IMR-90 (cell line): Measurements from ENCODE around the gene TNNC1. TPM values are rescaled to one million over a fixed set of nuclear protein-coding genes. Genes with fewer than 3 reads are reported as not detected.

Experiments
- ATAC-seq: fragments of 200-7000 bp; cut with Tn5 transposase; 2 replicates; pipeline ENCODE4 v1.9.1; 2020; ENCODE audit warnings: low read depth, mild to moderate bottlenecking, moderate library complexity
- BruUV-seq: library from RNA; stranded (reverse); fragments of 400-500 nt; replicated peaks from 2 replicates; lab custom pipeline; 2021; lab: Mats Ljungman, UMichigan
- CTCF ChIA-PET: fragments of 300-600 bp; formaldehyde crosslinking; extraction: SDS; loops from one replicate; lab custom pipeline; 2021; ENCODE audit warnings: antibody characterized with exemption; lab: Yijun Ruan, JAX
- POLR2A ChIA-PET: fragments of 300-600 bp; sonication (Branson Sonifier 250); formaldehyde crosslinking; loops from one replicate; lab custom pipeline; 2022; ENCODE audit warnings: antibody characterized with exemption; ENCODE audit not compliant: unreplicated experiment; lab: Charles Lee
- DNase-seq: peaks from one replicate; pipeline ENCODE4 v3.0.0; 2013
- H2AFZ ChIP-seq: replicated peaks from 2 replicates; pipeline ENCODE3; 2013; ENCODE audit warnings: low read length, mild to moderate bottlenecking; ENCODE audit not compliant: poor library complexity
- H2AK5ac ChIP-seq: 2 replicates; pipeline ENCODE4 v1.6.1; 2013; ENCODE audit warnings: low read depth, low read length, inconsistent platforms
- H2AK9ac ChIP-seq: replicated peaks from 2 replicates; pipeline ENCODE3; 2013; ENCODE audit warnings: mild to moderate bottlenecking, low read depth, low read length, moderate library complexity; ENCODE audit not compliant: poor library complexity
- H2BK120ac ChIP-seq: 2 replicates; pipeline ENCODE4 v1.6.1; 2013; ENCODE audit warnings: low read depth, low read length, inconsistent platforms
- H2BK15ac ChIP-seq: 3 replicates; pipeline ENCODE4 v1.6.1; 2013; ENCODE audit warnings: low read depth, low read length, inconsistent platforms
- H2BK20ac ChIP-seq: 2 replicates; pipeline ENCODE4 v1.6.1; 2013; ENCODE audit warnings: low read depth, mild to moderate bottlenecking, inconsistent platforms, low read length, moderate library complexity
- H2BK5ac ChIP-seq: 2 replicates; pipeline ENCODE4 v1.6.1; 2013; ENCODE audit warnings: mild to moderate bottlenecking, low read depth, low read length, inconsistent platforms; ENCODE audit not compliant: poor library complexity, severe bottlenecking
- H3K14ac ChIP-seq: replicated peaks from 2 replicates; pipeline ENCODE4 v1.6.1; 2013; ENCODE audit warnings: low read depth, low read length, inconsistent platforms
- H3K18ac ChIP-seq: 2 replicates; pipeline ENCODE4 v1.6.1; 2013; ENCODE audit warnings: low read depth, low read length, control low read depth
- H3K23ac ChIP-seq: 2 replicates; pipeline ENCODE4 v1.6.1; 2013; ENCODE audit warnings: low read depth, low read length, inconsistent platforms
- H3K27ac ChIP-seq: 2 replicates; pipeline ENCODE4 v1.5.1; 2013; ENCODE audit warnings: mild to moderate bottlenecking, control low read depth, low read length; ENCODE audit not compliant: insufficient read depth
- H3K27me3 ChIP-seq: 2 replicates; pipeline ENCODE4 v1.6.1; 2013; ENCODE audit warnings: low read length; ENCODE audit not compliant: control insufficient read depth, insufficient read depth
- H3K36me3 ChIP-seq: 2 replicates; pipeline ENCODE4 v1.6.1; 2013; ENCODE audit warnings: low read length, mixed read lengths; ENCODE audit not compliant: control insufficient read depth, insufficient read depth
- H3K4ac ChIP-seq: 2 replicates; pipeline ENCODE4 v1.6.1; 2013; ENCODE audit warnings: low read depth, low read length, inconsistent platforms
- H3K4me1 ChIP-seq: 2 replicates; pipeline ENCODE4 v1.6.1; 2013; ENCODE audit warnings: low read length, mixed read lengths; ENCODE audit not compliant: control insufficient read depth, insufficient read depth
- H3K4me2 ChIP-seq: 2 replicates; pipeline ENCODE4 v1.6.1; 2013; ENCODE audit warnings: low read depth, mild to moderate bottlenecking, control low read depth, low read length, moderate library complexity
- H3K4me3 ChIP-seq: 2 replicates; pipeline ENCODE4 v1.5.1; 2013; ENCODE audit warnings: low read depth, mild to moderate bottlenecking, control low read depth, low read length, moderate library complexity; ENCODE audit not compliant: insufficient read depth
- H3K56ac ChIP-seq: 2 replicates; pipeline ENCODE4 v1.6.1; 2013; ENCODE audit warnings: low read length, inconsistent platforms; ENCODE audit not compliant: insufficient read depth; ENCODE audit errors: extremely low read depth
- H3K79me1 ChIP-seq, 2 experiments: 2 replicates each; pipeline ENCODE4 v1.6.1; 2013; ENCODE audit warnings: low read length in 2 of 2, inconsistent platforms in 1 of 2, low read depth in 1 of 2
- H3K9ac ChIP-seq: 2 replicates; pipeline ENCODE4 v1.6.1; 2013; ENCODE audit warnings: low read depth, low read length, control low read depth
- H3K9me1 ChIP-seq: 2 replicates; pipeline ENCODE4 v1.6.1; 2013; ENCODE audit warnings: low read length, inconsistent platforms; ENCODE audit not compliant: insufficient read depth
- H3K9me3 ChIP-seq: 2 replicates; pipeline ENCODE4 v1.6.1; 2013; ENCODE audit warnings: low read length; ENCODE audit not compliant: control insufficient read depth, insufficient read depth
- H4K20me1 ChIP-seq: 2 replicates; pipeline ENCODE4 v1.6.1; 2013; ENCODE audit warnings: low read length, inconsistent platforms; ENCODE audit not compliant: insufficient read depth
- H4K5ac ChIP-seq: 2 replicates; pipeline ENCODE4 v1.6.1; 2013; ENCODE audit warnings: mild to moderate bottlenecking, low read depth, low read length, control low read depth
- H4K8ac ChIP-seq, 2 experiments: 2 replicates each; pipeline ENCODE4 v1.6.1; 2013; ENCODE audit warnings: low read depth in 2 of 2, low read length in 2 of 2, control low read depth in 1 of 2, inconsistent platforms in 1 of 2
- H4K91ac ChIP-seq: 2 replicates; pipeline ENCODE4 v1.6.1; 2013; ENCODE audit warnings: low read depth, low read length, inconsistent platforms; ENCODE audit not compliant: insufficient read depth
- BHLHE40 ChIP-seq: fragments of 150-350 bp; IDR thresholded peaks from 2 replicates; pipeline ENCODE4 v1.6.1; 2016; ENCODE audit warnings: mild to moderate bottlenecking, low read depth, low read length
- CEBPB ChIP-seq: IDR thresholded peaks from 2 replicates; pipeline ENCODE4 v1.6.1; 2012; ENCODE audit warnings: low read depth, low read length, improper control_type of control experiment
- CHD1 ChIP-seq: IDR thresholded peaks from 2 replicates; pipeline ENCODE4 v1.6.1; 2012; ENCODE audit warnings: low read depth, low read length, improper control_type of control experiment
- FOS ChIP-seq: fragments of 150-350 bp; IDR thresholded peaks from 2 replicates; pipeline ENCODE4 v1.6.1; 2016; ENCODE audit warnings: low read depth, low read length
- MAFK ChIP-seq: IDR thresholded peaks from 2 replicates; pipeline ENCODE4 v1.6.1; 2012; ENCODE audit warnings: low read depth, low read length, improper control_type of control experiment
- MAZ ChIP-seq: IDR thresholded peaks from 2 replicates; pipeline ENCODE4 v1.6.1; 2012; ENCODE audit warnings: low read depth, mild to moderate bottlenecking, low read length, improper control_type of control experiment, moderate library complexity, borderline replicate concordance
- MXI1 ChIP-seq: IDR thresholded peaks from 2 replicates; pipeline ENCODE4 v1.6.1; 2012; ENCODE audit warnings: low read depth, mild to moderate bottlenecking, low read length, moderate library complexity, borderline replicate concordance
- NFE2L2 ChIP-seq: fragments of 150-350 bp; IDR thresholded peaks from 2 replicates; pipeline ENCODE4 v1.6.1; 2016; ENCODE audit warnings: low read depth, mild to moderate bottlenecking, low read length
- POLR2A ChIP-seq: IDR thresholded peaks from 2 replicates; pipeline ENCODE4 v1.6.1; 2012; ENCODE audit warnings: mild to moderate bottlenecking, low read depth, low read length
- RAD21 ChIP-seq: IDR thresholded peaks from 2 replicates; pipeline ENCODE4 v1.6.1; 2012; ENCODE audit warnings: low read length, improper control_type of control experiment
- RCOR1 ChIP-seq: IDR thresholded peaks from 2 replicates; pipeline ENCODE4 v1.6.1; 2012; ENCODE audit warnings: mild to moderate bottlenecking, low read length, improper control_type of control experiment; ENCODE audit not compliant: insufficient replicate concordance
- RFX5 ChIP-seq: IDR thresholded peaks from 2 replicates; pipeline ENCODE4 v1.8.0; 2012; ENCODE audit warnings: low read depth, mild to moderate bottlenecking, low read length, moderate library complexity
- SMC3 ChIP-seq: fragments of 150-350 bp; IDR thresholded peaks from 2 replicates; pipeline ENCODE4 v1.6.1; 2016; ENCODE audit warnings: low read depth, mild to moderate bottlenecking, antibody characterized with exemption, low read length, moderate library complexity
- WGBS, 2 experiments: methylation state at CpG; one replicate each; pipeline versions ENCODE4 v1.1.5 to v1.1.7; 2013; ENCODE audit warnings: missing lambda C conversion rate in 2 of 2; ENCODE audit not compliant: insufficient read length in 1 of 2; ENCODE audit errors: extremely low coverage in 2 of 2; 5-methylcytosine and 5-hydroxymethylcytosine counted together
- dilution Hi-C: fragments of 300-500 bp; cut with HindIII; formaldehyde crosslinking; loops from one replicate; pipeline ENCODE4 v1.14.3; 2018; ENCODE audit warnings: low sequenced_read_pairs; ENCODE audit not compliant: unreplicated experiment
- in situ Hi-C: fragments of 300-500 bp; cut with MboI; formaldehyde crosslinking; loops from 3 replicates; pipeline ENCODE4 v1.14.3; 2019; ENCODE audit warnings: low sequenced_read_pairs, inconsistent platforms, mixed read lengths
- intact Hi-C: fragments of 100-400 bp; cut with micrococcal nuclease; formaldehyde crosslinking; loops from 2 replicates; pipeline ENCODE4 v1.10.0; 2022
- polyA plus RNA-seq, 3 experiments: library from polyadenylated mRNA; depleted of rRNA; stranded (reverse); fragments of >200 nt; gene quantifications; 2 replicates each; pipeline ENCODE4 v1.2.3, GENCODE V29; 2012; ENCODE audit warnings: low replicate concordance in 1 of 3
- total RNA-seq: library from RNA; depleted of rRNA; stranded (reverse); fragments of >200 nt; gene quantifications from 2 replicates; pipeline ENCODE4 v1.2.3, GENCODE V29; 2012
- TF ChIP-seq, protein P1 (sequence below): fragments of 150-350 bp; IDR thresholded peaks from 2 replicates; pipeline ENCODE4 v1.6.1; 2017; ENCODE audit warnings: mild to moderate bottlenecking, antibody characterized with exemption, low read length, low read depth
- TF ChIP-seq, protein P2 (sequence below): conservative IDR thresholded peaks from 2 replicates; pipeline ENCODE4 v1.5.1; 2012; ENCODE audit warnings: mild to moderate bottlenecking, low read depth, low read length, improper control_type of control experiment
- TF ChIP-seq, protein P3 (sequence below): fragments of 150-350 bp; IDR thresholded peaks from 2 replicates; pipeline ENCODE4 v1.6.1; 2016; ENCODE audit warnings: low read depth, mild to moderate bottlenecking, low read length, moderate library complexity, borderline replicate concordance

TNNC1 gene
- total and polyA plus RNA-seq, 2 of the 4 experiments (the other 2 are of a cell fraction): 1.3 to 4.6 TPM

DNA sequence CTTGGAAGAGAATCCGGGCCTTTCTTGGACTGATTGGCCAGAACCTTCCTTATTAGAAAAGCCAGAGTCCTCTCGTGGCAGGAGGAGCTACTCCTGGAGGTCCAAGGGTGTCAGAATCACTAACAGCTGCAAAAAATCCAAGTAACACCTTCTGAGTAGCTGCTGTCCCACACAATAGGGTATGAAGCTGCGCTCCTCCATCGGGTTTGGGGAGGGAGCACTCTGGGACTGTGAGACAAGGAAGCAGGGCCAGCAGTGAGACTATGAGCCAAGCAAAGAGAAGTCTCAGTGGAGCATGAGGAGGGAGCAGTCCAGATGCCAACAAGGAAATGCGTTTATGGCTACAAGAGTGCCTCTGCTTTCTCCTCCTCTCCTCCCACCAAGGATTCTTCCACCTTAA is 30.7 kb downstream of the TNNC1 start:
- TF ChIP-seq MAFK (no peak), BHLHE40 (no peak), FOS (no peak), RCOR1 (no peak), MAZ (no peak), RFX5 (no peak), CHD1 (no peak), RAD21 (no peak), SMC3 (no peak), CEBPB (no peak), POLR2A (no peak), NFE2L2 (no peak), MXI1 (no peak)
- TF ChIP-seq, protein P1, sequence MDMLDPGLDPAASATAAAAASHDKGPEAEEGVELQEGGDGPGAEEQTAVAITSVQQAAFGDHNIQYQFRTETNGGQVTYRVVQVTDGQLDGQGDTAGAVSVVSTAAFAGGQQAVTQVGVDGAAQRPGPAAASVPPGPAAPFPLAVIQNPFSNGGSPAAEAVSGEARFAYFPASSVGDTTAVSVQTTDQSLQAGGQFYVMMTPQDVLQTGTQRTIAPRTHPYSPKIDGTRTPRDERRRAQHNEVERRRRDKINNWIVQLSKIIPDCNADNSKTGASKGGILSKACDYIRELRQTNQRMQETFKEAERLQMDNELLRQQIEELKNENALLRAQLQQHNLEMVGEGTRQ: no peak
- TF ChIP-seq, protein P2, sequence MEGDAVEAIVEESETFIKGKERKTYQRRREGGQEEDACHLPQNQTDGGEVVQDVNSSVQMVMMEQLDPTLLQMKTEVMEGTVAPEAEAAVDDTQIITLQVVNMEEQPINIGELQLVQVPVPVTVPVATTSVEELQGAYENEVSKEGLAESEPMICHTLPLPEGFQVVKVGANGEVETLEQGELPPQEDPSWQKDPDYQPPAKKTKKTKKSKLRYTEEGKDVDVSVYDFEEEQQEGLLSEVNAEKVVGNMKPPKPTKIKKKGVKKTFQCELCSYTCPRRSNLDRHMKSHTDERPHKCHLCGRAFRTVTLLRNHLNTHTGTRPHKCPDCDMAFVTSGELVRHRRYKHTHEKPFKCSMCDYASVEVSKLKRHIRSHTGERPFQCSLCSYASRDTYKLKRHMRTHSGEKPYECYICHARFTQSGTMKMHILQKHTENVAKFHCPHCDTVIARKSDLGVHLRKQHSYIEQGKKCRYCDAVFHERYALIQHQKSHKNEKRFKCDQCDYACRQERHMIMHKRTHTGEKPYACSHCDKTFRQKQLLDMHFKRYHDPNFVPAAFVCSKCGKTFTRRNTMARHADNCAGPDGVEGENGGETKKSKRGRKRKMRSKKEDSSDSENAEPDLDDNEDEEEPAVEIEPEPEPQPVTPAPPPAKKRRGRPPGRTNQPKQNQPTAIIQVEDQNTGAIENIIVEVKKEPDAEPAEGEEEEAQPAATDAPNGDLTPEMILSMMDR: no peak
- TF ChIP-seq, protein P3, sequence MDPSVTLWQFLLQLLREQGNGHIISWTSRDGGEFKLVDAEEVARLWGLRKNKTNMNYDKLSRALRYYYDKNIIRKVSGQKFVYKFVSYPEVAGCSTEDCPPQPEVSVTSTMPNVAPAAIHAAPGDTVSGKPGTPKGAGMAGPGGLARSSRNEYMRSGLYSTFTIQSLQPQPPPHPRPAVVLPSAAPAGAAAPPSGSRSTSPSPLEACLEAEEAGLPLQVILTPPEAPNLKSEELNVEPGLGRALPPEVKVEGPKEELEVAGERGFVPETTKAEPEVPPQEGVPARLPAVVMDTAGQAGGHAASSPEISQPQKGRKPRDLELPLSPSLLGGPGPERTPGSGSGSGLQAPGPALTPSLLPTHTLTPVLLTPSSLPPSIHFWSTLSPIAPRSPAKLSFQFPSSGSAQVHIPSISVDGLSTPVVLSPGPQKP: no peak
- Histone ChIP-seq H2AK5ac (no peak overlapping the region), H3K9me3 (no peaks in the 10 kb centered on the region), H3K36me3 (no peaks in the 10 kb centered on the region), H4K91ac (no peak overlapping the region), H3K23ac (no peak overlapping the region), H3K18ac (no peak overlapping the region), H4K20me1 (no peaks in the 10 kb centered on the region), H2AFZ (peak overlapping the region; percentile 33), H2BK15ac (no peak overlapping the region), H2BK5ac (no peak overlapping the region), H3K4me3 (no peak overlapping the region), H2BK20ac (no peak overlapping the region), H3K56ac (no peak overlapping the region), H3K4me2 (no peak overlapping the region), H3K79me1 (no peaks in the 10 kb centered on the region), H3K27me3 (0 out of 2 replicates have a peak, but pooled peaks cover 2% of the 10 kb centered on the region), H3K4ac (no peak overlapping the region), H3K14ac (no peak overlapping the region), H3K4me1 (no peaks in the 10 kb centered on the region), H2AK9ac (no peak overlapping the region), H4K5ac (no peak overlapping the region), H3K27ac (no peak overlapping the region), H3K9me1 (no peaks in the 10 kb centered on the region), H4K8ac (no peak overlapping the region), H3K9ac (no peak overlapping the region), H2BK120ac (no peak overlapping the region)
- DNase-seq (no peak), ATAC-seq (peak; percentile 48)
- BruUV-seq: no TSS peak
- intact Hi-C loops (no loop called here), in situ Hi-C loops (no loop called here), dilution Hi-C loops (no loop called here)
- no CpG with 5 or more reads among the region's 5 CpGs for WGBS, 2 experiments
- POLR2A ChIA-PET: no interaction called here
- CTCF ChIA-PET: interaction anchor here (1.0 to 3.7 kb wide), 2 partner anchors 11 to 23 kb away, joined by 3 to 11 read pairs; no protein-coding TSS in a partner anchor
